CD4-positive, alpha-beta T cell (primary cell): ENCODE measurements around the gene STAB1. TPM values are rescaled to one million over a fixed set of nuclear protein-coding genes. Genes with fewer than 3 reads are reported as not detected.
A peak's percentile ranks its signal among the peaks of the same experiment; 100 is the strongest.

Experiments used
- ATAC-seq: fragments of 200-7000 bp; cut with Tn5 transposase; one replicate; pipeline ENCODE4 v1.10.0; 2022; ENCODE audit warnings: mild to moderate bottlenecking; ENCODE audit not compliant: poor library complexity
- CTCF ChIA-PET: fragments of 350-600 bp; sonication (Branson Sonifier 250); formaldehyde crosslinking; loops from one replicate; lab custom pipeline; 2021; ENCODE audit warnings: antibody characterized with exemption, inconsistent platforms; lab: Charles Lee
- POLR2A ChIA-PET: fragments of 350-600 bp; sonication (Branson Sonifier 250); formaldehyde crosslinking; loops from one replicate; lab custom pipeline; 2021; ENCODE audit warnings: antibody characterized with exemption, inconsistent platforms; lab: Charles Lee
- DNase-seq, 14 experiments: peaks; one replicate each; pipeline ENCODE4 v3.0.0-alpha.2; 2013 to 2020; ENCODE audit warnings: mixed read lengths in 2 of 14
- H3K27ac ChIP-seq, 2 donors: one replicate each; pipeline versions ENCODE4 v1.5.1 to v1.7.0; 2013; ENCODE audit warnings: low read length in 2 of 2, low read depth in 1 of 2, mild to moderate bottlenecking in 1 of 2
- H3K27me3 ChIP-seq, 2 experiments: 1 replicate in 1 of 2; 2 replicates in 1 of 2; pipeline versions ENCODE4 v1.6.1 to v1.7.0; 2013; ENCODE audit warnings: low read length in 2 of 2, control low read depth in 1 of 2, mild to moderate bottlenecking in 1 of 2, moderate library complexity in 1 of 2; ENCODE audit not compliant: insufficient read depth in 2 of 2, control insufficient read depth in 1 of 2
- H3K36me3 ChIP-seq: one replicate; pipeline ENCODE4 v1.6.1; 2013; ENCODE audit warnings: low read length, control low read depth; ENCODE audit not compliant: insufficient read depth
- H3K4me1 ChIP-seq: one replicate; pipeline ENCODE4 v1.6.1; 2013; ENCODE audit warnings: low read length, control low read depth; ENCODE audit not compliant: insufficient read depth
- H3K4me3 ChIP-seq: one replicate; pipeline ENCODE4 v1.5.1; 2013; ENCODE audit warnings: mild to moderate bottlenecking, low read length, moderate library complexity
- H3K9me3 ChIP-seq, 2 experiments: 1 replicate in 1 of 2; 2 replicates in 1 of 2; pipeline versions ENCODE4 v1.6.1 to v1.7.0; 2013; ENCODE audit warnings: low read length in 2 of 2, mild to moderate bottlenecking in 2 of 2, control low read depth in 1 of 2, moderate library complexity in 1 of 2; ENCODE audit not compliant: control insufficient read depth in 1 of 2, insufficient read depth in 1 of 2
- H3K27ac Mint-ChIP-seq: one replicate; pipeline ENCODE4 v1.8.0; 2020; ENCODE audit warnings: mixed read lengths
- H3K27me3 Mint-ChIP-seq: one replicate; pipeline ENCODE4 v1.8.0; 2021; ENCODE audit warnings: mixed read lengths
- H3K36me3 Mint-ChIP-seq: one replicate; pipeline ENCODE4 v1.8.0; 2021; ENCODE audit warnings: low read depth, mixed read lengths
- H3K4me1 Mint-ChIP-seq: one replicate; pipeline ENCODE4 v1.8.0; 2021; ENCODE audit warnings: low read depth, mixed read lengths
- H3K4me3 Mint-ChIP-seq: one replicate; pipeline ENCODE4 v1.8.0; 2020; ENCODE audit warnings: mild to moderate bottlenecking, mixed read lengths
- H3K9me3 Mint-ChIP-seq: one replicate; pipeline ENCODE4 v1.8.0; 2020; ENCODE audit warnings: mixed read lengths
- CTCF ChIP-seq: fragments of 200-600 bp; IDR thresholded peaks from one replicate; pipeline ENCODE4 v1.8.0; 2022; ENCODE audit warnings: antibody characterized with exemption, mild to moderate bottlenecking
- intact Hi-C, 2 experiments: fragments of 100-400 bp; cut with DNase I in 1 of 2; cut with micrococcal nuclease in 1 of 2; formaldehyde crosslinking; loops; one replicate each; pipeline versions ENCODE4 v1.15.1 to v1.9.0; 2023 to 2025; cut with DNase I, micrococcal nuclease
- total RNA-seq, 174 experiments: library from RNA in 2 of 174; stranded (reverse) in 2 of 174; gene quantifications; one replicate each; pipeline ENCODE4 v1.2.3 and lab custom pipeline; 2021 to 2026

STAB1 gene
- total RNA-seq, 2 experiments from 2014 or later, result 1.5 to 2.5 TPM

- Histone ChIP-seq H3K27me3 (no peaks in the 10 kb centered on the region), H3K36me3 (peaks cover 68% of the 10 kb centered on the region), H3K9me3 (no peaks in the 10 kb centered on the region), H3K4me3 (no peak overlapping the region), H3K27ac (no peak overlapping the region), H3K4me1 (no peaks in the 10 kb centered on the region)
- ATAC-seq (no peak), DNase-seq (no peak)
- Mint-ChIP-seq H3K27ac (no peak overlapping the region), H3K4me3 (no peak overlapping the region), H3K9me3 (no peaks in the 10 kb centered on the region), H3K4me1 (no peaks in the 10 kb centered on the region), H3K27me3 (no peaks in the 10 kb centered on the region), H3K36me3 (peaks cover 76% of the 10 kb centered on the region)
- TF ChIP-seq CTCF, result no peak
- intact Hi-C loops, result no loop called here
- POLR2A ChIA-PET, result no interaction called here
- CTCF ChIA-PET, result no interaction called here
Observed at GRCh38 chr3:52551118-52551517, 56.0 kb downstream of the STAB1 start.

GRCh38 chr3:52552089-52552488, 57.0 kb downstream of the STAB1 start:
- ChIA-PET CTCF (no interaction called here), POLR2A (no interaction called here)
- Histone ChIP-seq H3K9me3 (no peaks in the 10 kb centered on the region), H3K27ac (no peak overlapping the region), H3K4me3 (no peak overlapping the region), H3K36me3 (peaks cover 58% of the 10 kb centered on the region), H3K4me1 (no peaks in the 10 kb centered on the region), H3K27me3 (no peaks in the 10 kb centered on the region)
- ATAC-seq (no peak), DNase-seq (no peak)
- H3K4me1 Mint-ChIP-seq, result no peaks in the 10 kb centered on the region
- intact Hi-C loops, result no loop called here
- peaks cover 81% of the 10 kb centered on the region for H3K36me3 Mint-ChIP-seq
- TF ChIP-seq CTCF, result no peak
- no peaks in the 10 kb centered on the region for H3K9me3 Mint-ChIP-seq
- no peaks in the 10 kb centered on the region for H3K27me3 Mint-ChIP-seq
- no peak overlapping the region for H3K27ac Mint-ChIP-seq
- no peak overlapping the region for H3K4me3 Mint-ChIP-seq

GRCh38 chr3:52554026-52554755, 59.1 kb downstream of the STAB1 start:
- no peaks in the 10 kb centered on the region for H3K9me3 ChIP-seq
- Mint-ChIP-seq H3K27me3 (no peaks in the 10 kb centered on the region), H3K4me1 (no peaks in the 10 kb centered on the region), H3K4me3 (no peak overlapping the region), H3K36me3 (peaks cover 84% of the 10 kb centered on the region), H3K9me3 (no peaks in the 10 kb centered on the region), H3K27ac (peak overlapping the region; percentile 20)
- DNase-seq (no peak), ATAC-seq (no peak)
- ChIA-PET CTCF (no interaction called here), POLR2A (no interaction called here)
- H3K4me3 ChIP-seq, result no peak overlapping the region
- H3K36me3 ChIP-seq, result peaks cover 58% of the 10 kb centered on the region
- H3K27me3 ChIP-seq, result no peaks in the 10 kb centered on the region
- no peaks in the 10 kb centered on the region for H3K4me1 ChIP-seq
- intact Hi-C loops, result no loop called here
- no peak overlapping the region for H3K27ac ChIP-seq
- TF ChIP-seq CTCF, result no peak
